ENCODE data around the gene PPT2. TPM values are rescaled to one million over a fixed set of nuclear protein-coding genes. Genes with fewer than 3 reads are reported as not detected.
A peak's percentile ranks its signal among the peaks of the same experiment; 100 is the strongest.
"Not testable (repeated sequence)": the region's sequence is repeated elsewhere in the genome, so short reads cannot be mapped to it uniquely, and the experiment has no call there.

The PPT2 gene
- total RNA-seq, 1 experiment from 2014 or later, result 11.3 TPM

GRCh38 chr6:32189069-32189741 lies 35.3 kb downstream of the PPT2 start:
- no peak for DNase-seq (ENCODE audit: low read depth)

- DNase-seq (ENCODE audit: low read depth), result no peak
These were observed 35.8 kb downstream of the PPT2 start for GRCh38 chr6:32189742-32190053.

- DNase-seq (ENCODE audit: low read depth), result peak; percentile 93
These were observed 36.3 kb downstream of the PPT2 start, which contains the start of gene PBX2 for GRCh38 chr6:32190054-32190851. Gene PBX2 (minus strand): TSS chr6:32190202. CDS start chr6:32189915, 287 bp downstream.

GRCh38 chr6:32190911-32191677 lies 37.2 kb downstream of the PPT2 start:
- DNase-seq (ENCODE audit: low read depth), result no peak

- no peak for DNase-seq (ENCODE audit: low read depth)
These were observed 38.0 kb downstream of the PPT2 start for GRCh38 chr6:32191696-32192607.

GRCh38 chr6:32192608-32193039 lies 38.7 kb downstream of the PPT2 start, which contains the start of gene GPSM3:
Gene GPSM3 (minus strand): TSS chr6:32192643. CDS start chr6:32192513, 130 bp downstream.
- DNase-seq (ENCODE audit: low read depth), result peak; percentile 51

- DNase-seq (ENCODE audit: low read depth), result not testable (repeated sequence)
These were observed 39.2 kb downstream of the PPT2 start for GRCh38 chr6:32193096-32193495.

- no peak for DNase-seq (ENCODE audit: low read depth)
These were observed 40.4 kb downstream of the PPT2 start for GRCh38 chr6:32194388-32194787.

- DNase-seq (ENCODE audit: low read depth), result peak; percentile 67
These were observed 41.1 kb downstream of the PPT2 start for GRCh38 chr6:32194825-32195651.

- peak; percentile 100 for DNase-seq (ENCODE audit: low read depth)
These were observed 41.6 kb downstream of the PPT2 start for GRCh38 chr6:32195652-32195901.

- DNase-seq (ENCODE audit: low read depth), result peak; percentile 92
These were observed 42.2 kb downstream of the PPT2 start for GRCh38 chr6:32195902-32196681.

- peak; percentile 37 for DNase-seq (ENCODE audit: low read depth)
These were observed 43.0 kb downstream of the PPT2 start for GRCh38 chr6:32196682-32197616.

- no peak for DNase-seq (ENCODE audit: low read depth)
These were observed 44.4 kb downstream of the PPT2 start for GRCh38 chr6:32198345-32198696.

GRCh38 chr6:32198866-32199265 lies 44.9 kb downstream of the PPT2 start:
- no peak for DNase-seq (ENCODE audit: low read depth)

GRCh38 chr6:32200711-32201475 lies 47.0 kb downstream of the PPT2 start:
- DNase-seq (ENCODE audit: low read depth), result no peak

GRCh38 chr6:32202186-32202585 lies 48.2 kb downstream of the PPT2 start:
- no peak for DNase-seq (ENCODE audit: low read depth)

- DNase-seq (ENCODE audit: low read depth), result no peak
These were observed 49.7 kb downstream of the PPT2 start for GRCh38 chr6:32203426-32204267.
